Measurements from ENCODE around the gene PRM2.

Gene PRM2

GRCh38 chr16:11312718-11313492 lies 36.6 kb upstream of the PRM2 start:
- H3F3A ChIP-seq (ENCODE audit: control insufficient read depth, insufficient read depth): peaks cover 24% of the 10 kb centered on the region
- peaks cover 83% of the 10 kb centered on the region for H3K4me1 ChIP-seq (ENCODE audit: control insufficient read depth, low read length)
- H3K27me3 ChIP-seq (ENCODE audit: control insufficient read depth, low read length): peaks cover 7% of the 10 kb centered on the region; the same call in 1 of the 2 replicates
- TF ChIP-seq EZH2phosphoT487 (IDR thresholded peaks at IDR 0.05; ENCODE audit: borderline replicate concordance, low read length): no peak
- no peak for TF ChIP-seq CTCF (IDR thresholded peaks at IDR 0.05; ENCODE audit: low read depth, low read length, poor library complexity, severe bottlenecking)
- peak overlapping the region; percentile 11; the same call in 1 of the 2 replicates for H3K4me3 ChIP-seq (ENCODE audit: low read length)
- peak overlapping the region; percentile 97 for H3K27ac ChIP-seq (ENCODE audit: low read depth, low read length)
- H4K20me1 ChIP-seq (ENCODE audit: control insufficient read depth, insufficient read depth, low read depth, low read length): no peaks in the 10 kb centered on the region
- H3K9me2 ChIP-seq (replicated peaks; ENCODE audit: control insufficient read depth, low read length): no peaks in the 10 kb centered on the region
- no peaks in the 10 kb centered on the region for H3K79me2 ChIP-seq (ENCODE audit: control insufficient read depth, low read length)
- H3K36me3 ChIP-seq (ENCODE audit: control insufficient read depth, low read length): no peaks in the 10 kb centered on the region
- peak overlapping the region; percentile 49 for H3K4me2 ChIP-seq (ENCODE audit: low read length)
- H3K9me3 ChIP-seq (ENCODE audit: control insufficient read depth, insufficient read depth, low read length): peaks cover 6% of the 10 kb centered on the region

- no peak for TF ChIP-seq CTCF (IDR thresholded peaks at IDR 0.05; ENCODE audit: low read depth, low read length, poor library complexity, severe bottlenecking)
- no peak for TF ChIP-seq EZH2phosphoT487 (IDR thresholded peaks at IDR 0.05; ENCODE audit: borderline replicate concordance, low read length)
- peaks cover 3% of the 10 kb centered on the region; the same call in 1 of the 2 replicates for H3K27me3 ChIP-seq (ENCODE audit: control insufficient read depth, low read length)
- H3K27ac ChIP-seq (ENCODE audit: low read depth, low read length): peak overlapping the region; percentile 97
- H3K9me2 ChIP-seq (replicated peaks; ENCODE audit: control insufficient read depth, low read length): no peaks in the 10 kb centered on the region
- H3K79me2 ChIP-seq (ENCODE audit: control insufficient read depth, low read length): no peaks in the 10 kb centered on the region
- no peaks in the 10 kb centered on the region for H4K20me1 ChIP-seq (ENCODE audit: control insufficient read depth, insufficient read depth, low read depth, low read length)
- peaks cover 24% of the 10 kb centered on the region for H3F3A ChIP-seq (ENCODE audit: control insufficient read depth, insufficient read depth)
- peak overlapping the region; percentile 83 for H3K4me2 ChIP-seq (ENCODE audit: low read length)
- peaks cover 95% of the 10 kb centered on the region for H3K4me1 ChIP-seq (ENCODE audit: control insufficient read depth, low read length)
- H3K36me3 ChIP-seq (ENCODE audit: control insufficient read depth, low read length): no peaks in the 10 kb centered on the region
- H3K9me3 ChIP-seq (ENCODE audit: control insufficient read depth, insufficient read depth, low read length): peaks cover 8% of the 10 kb centered on the region
- peak overlapping the region; percentile 64 for H3K4me3 ChIP-seq (ENCODE audit: low read length)
Observed at GRCh38 chr16:11310997-11311561, 34.8 kb upstream of the PRM2 start.

- peaks cover 3% of the 10 kb centered on the region; the same call in 1 of the 2 replicates for H3K27me3 ChIP-seq (ENCODE audit: control insufficient read depth, low read length)
- H3F3A ChIP-seq (ENCODE audit: control insufficient read depth, insufficient read depth): peaks cover 24% of the 10 kb centered on the region
- H3K9me2 ChIP-seq (replicated peaks; ENCODE audit: control insufficient read depth, low read length): no peaks in the 10 kb centered on the region
- peak overlapping the region; percentile 83 for H3K4me2 ChIP-seq (ENCODE audit: low read length)
- peaks cover 8% of the 10 kb centered on the region for H3K9me3 ChIP-seq (ENCODE audit: control insufficient read depth, insufficient read depth, low read length)
- H3K4me1 ChIP-seq (ENCODE audit: control insufficient read depth, low read length): peaks cover 99% of the 10 kb centered on the region
- TF ChIP-seq CTCF (IDR thresholded peaks at IDR 0.05; ENCODE audit: low read depth, low read length, poor library complexity, severe bottlenecking): no peak
- no peak for TF ChIP-seq EZH2phosphoT487 (IDR thresholded peaks at IDR 0.05; ENCODE audit: borderline replicate concordance, low read length)
- peak overlapping the region; percentile 97 for H3K27ac ChIP-seq (ENCODE audit: low read depth, low read length)
- no peaks in the 10 kb centered on the region for H3K36me3 ChIP-seq (ENCODE audit: control insufficient read depth, low read length)
- no peaks in the 10 kb centered on the region for H3K79me2 ChIP-seq (ENCODE audit: control insufficient read depth, low read length)
- peak overlapping the region; percentile 64 for H3K4me3 ChIP-seq (ENCODE audit: low read length)
- no peaks in the 10 kb centered on the region for H4K20me1 ChIP-seq (ENCODE audit: control insufficient read depth, insufficient read depth, low read depth, low read length)
Observed at GRCh38 chr16:11310634-11310977, 34.3 kb upstream of the PRM2 start.
